ENCODE results near the gene NOXA1.

The NOXA1 gene

DNA sequence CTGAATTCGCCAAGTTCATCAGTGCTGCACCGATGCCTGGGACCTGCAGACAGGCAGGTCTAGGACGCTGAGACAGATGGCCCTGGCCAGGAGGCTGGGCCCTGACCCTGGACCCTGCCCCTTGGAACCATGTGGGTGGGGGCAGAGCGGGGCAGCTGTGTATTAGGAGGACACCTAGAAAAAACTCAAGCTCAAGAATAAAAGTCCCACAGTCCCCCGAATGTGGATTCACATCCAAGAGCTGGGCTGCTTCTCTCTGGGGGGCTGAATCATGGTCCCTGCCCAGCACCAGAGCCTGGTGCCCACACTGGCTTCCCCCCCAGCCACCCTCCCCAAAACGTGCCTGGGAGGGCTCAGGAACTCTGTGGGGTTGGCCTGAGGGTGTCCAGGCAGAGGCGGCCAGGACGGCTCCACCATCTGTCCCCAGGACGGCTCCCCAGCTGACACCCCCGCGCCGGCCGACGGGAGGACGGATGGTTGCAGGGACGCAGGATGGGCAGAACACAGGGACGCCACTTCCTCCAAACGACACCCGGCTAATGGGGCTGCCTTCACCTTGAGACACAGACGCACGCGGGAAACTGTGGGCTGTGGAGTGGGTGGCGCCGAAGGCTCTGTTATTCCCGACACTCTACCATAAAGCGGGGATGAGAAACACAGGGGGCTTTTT is 35.2 kb upstream of the NOXA1 start:
- DNase-seq (ENCODE audit: low read depth in 2 of 2), result no peak

DNA sequence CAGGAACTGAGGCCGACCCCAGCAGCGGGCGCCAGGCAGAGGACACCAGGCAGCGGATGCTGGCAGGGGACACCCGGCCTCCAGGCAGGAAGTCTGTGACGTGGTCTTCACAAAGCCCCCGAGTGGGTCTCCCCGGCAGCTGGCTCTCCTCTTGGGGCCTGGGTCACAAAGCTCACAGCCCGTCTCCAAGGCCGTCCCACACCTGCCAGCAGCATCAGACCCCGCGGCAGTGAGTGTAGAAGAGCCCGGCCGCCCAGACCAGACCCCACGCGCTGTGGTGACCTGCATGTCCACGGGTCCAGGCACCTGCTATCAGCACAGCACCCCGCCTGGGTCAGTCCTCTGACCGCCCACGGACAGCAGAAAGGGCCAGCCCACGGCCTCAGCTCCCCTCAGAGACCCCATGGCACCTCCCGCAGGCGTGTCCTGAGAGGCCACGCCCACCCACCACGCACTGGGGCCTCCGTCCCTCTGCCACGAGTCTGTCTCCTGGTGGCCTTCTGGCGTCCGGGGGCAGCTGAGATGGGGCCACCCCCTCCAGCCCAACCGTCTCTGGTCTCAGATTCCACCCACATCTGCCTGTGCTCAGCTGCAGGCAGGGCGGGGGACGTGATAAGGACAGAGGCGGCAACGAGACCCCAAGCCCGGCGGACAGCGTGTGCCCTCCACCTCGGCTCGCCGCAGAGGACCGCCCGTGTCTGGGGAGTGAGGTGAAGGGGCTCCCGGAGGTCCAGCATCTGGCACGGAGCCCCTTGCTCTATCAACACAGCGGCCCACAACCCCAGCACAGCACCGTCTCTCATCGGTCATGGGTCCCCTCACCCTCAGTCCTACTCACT is 34.4 kb upstream of the NOXA1 start:
- DNase-seq (ENCODE audit: low read depth in 2 of 2), result no peak

DNA sequence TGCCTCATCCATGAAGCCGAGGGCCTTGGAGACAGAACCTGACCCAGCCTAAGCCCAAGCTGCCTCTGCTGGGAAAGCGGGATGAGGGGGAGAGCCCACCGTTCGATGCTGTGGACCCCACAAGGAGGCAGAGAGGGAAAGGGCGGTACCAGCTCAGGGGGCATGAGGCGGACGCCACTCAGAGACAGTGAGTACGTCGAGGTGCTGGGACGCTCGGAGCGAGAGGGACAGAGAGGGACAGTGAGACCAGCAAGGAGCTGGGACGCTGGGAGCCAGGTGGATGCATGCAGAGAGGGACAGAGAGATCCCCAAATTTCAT is 33.8 kb upstream of the NOXA1 start:
- DNase-seq (ENCODE audit: low read depth in 2 of 2), result no peak

DNA sequence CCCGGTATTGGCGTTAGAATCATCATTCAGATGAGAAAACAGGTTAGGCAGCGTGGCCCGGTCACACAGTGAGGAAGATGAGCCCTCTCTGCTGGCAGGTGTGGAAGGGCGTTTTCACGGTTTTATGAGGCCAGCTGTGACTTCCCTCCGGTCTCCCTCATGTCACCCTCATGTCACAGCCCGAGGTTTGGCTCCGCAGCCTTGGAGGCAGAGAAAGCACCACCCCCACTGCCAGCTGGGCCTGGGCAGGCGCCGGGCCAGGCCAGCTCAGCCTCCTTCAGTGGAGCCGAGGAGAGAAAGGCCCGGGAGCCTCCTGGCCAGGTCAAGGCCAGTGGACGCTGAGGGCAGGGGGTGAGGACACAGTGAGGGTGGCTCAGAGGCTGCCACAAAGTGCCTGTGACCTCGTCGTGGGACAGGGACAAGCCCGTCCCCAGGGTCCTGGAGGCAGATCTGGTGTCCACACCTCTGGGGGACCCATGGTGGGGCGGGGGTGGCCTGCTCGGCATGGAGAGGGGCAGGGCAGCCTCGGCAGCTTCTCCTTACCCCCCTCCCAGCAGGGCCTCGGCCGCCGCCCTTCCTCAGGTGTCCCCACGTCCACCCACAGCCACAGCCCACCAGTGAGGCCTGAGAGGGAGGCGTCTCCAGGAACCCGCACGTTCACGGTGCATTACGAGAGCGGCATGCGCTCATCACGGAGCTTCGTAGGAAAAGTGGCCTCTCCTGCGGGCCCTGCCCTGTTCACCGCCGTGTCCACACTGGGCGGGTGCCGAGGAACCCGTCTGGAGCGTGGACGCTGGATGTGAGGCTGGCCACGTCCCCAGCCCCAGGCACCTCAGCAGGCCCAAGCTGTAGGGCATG is 32.4 kb upstream of the NOXA1 start:
- no peak for DNase-seq (ENCODE audit: low read depth in 2 of 2)

DNA sequence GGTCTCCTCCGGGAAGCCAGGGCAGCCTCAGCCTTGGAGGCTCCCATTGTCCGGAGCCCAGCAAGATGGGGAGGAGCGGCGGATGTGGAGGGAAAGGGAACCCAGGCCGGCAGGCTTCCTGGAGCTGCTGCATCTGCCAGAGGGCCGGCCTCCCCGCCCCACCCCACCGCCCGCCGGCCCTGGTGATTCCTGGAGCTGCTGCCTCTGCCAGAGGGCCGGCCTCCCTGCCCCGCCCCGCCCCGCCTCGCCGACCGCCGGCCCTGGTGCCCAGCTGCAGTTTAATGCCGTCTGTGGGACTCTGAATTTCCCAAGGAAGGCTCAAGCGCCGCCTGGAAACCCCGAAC is 31.8 kb upstream of the NOXA1 start:
- DNase-seq (ENCODE audit: low read depth in 2 of 2), result no peak

DNA sequence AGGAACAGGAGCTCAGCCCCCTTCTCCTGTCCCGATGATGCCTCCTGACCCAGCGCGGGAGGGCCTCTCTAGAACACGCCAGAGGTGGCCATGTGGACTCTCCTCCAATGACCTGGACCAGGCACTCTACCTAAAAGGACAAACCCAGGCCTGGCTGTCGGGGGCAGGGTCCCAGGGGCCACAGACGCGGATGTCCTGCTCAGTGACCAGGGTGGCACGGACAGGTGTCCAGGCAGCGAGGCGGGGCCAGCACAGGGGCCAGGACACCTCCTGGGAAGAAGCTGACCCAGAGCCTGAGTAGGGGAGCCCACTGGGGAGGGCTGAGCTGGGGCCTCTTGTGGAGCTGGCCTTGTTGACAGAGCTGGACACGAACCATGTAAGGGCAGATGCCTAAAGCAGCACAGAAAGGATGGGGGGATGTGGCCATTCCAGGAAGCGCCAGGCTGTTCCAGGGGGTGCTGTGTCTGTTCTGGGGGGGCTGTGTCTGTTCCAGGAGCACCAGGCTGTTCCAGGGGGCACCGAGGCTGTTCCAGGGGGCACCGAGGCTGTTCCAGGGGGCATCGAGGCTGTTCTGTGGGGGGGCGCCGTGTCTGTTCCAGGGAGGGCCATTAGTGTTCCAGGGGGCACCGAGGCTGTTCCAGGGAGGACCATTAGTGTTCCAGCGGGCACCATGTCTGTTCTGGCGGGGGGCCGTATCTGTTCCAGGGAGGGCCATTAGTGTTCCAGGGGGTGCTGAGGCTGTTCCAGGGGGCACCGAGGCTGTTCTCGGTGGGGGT is 30.8 kb upstream of the NOXA1 start:
- no peak for DNase-seq (ENCODE audit: low read depth in 2 of 2)

DNA sequence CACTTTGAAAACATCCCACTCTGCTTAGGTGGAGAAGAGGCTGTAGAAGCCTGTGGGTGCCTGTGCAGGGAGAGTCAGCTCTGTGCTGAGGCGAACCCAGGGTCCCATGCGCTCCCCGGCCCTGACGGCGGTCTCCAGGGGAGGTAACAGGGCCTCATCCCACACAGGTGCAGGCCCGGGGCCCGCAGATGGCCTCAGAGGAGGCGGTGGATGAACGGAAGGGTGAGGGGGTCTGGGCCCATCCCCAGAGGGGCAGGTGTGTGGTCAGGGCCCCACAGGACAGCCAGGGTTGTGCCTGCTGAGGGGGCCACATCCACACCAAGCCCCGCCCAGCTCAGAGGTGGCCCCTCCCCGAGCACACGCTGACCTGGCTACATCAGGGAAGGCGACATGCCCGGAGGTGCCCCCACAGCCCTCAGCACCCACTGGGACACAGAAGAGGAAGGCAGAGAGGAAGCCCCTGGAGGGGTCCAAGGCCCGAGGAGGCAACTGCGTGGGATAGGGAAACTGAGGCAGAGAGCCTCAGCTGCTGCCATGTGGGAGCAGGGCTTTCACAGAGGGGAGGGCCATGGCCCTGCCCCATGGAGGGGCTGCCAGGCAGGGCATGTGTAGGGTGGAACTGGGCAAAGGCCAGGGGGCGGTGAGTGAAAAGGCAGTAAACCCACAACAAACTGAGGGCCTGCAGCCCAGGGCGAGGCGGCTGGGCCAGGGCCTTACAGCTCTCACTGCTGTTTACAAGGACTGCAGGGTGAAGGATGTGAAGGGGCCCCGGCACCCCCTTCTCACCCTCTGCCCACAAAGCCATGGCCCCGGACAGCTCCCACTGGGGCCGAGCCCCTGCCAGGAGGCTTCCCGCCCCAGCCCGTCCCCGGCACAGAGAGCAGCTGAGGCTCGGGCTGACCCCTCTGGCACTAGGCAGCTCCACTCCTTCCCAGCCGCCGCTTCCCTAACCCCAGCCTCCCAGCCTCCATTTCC is 29.7 kb upstream of the NOXA1 start:
- no peak for DNase-seq (ENCODE audit: low read depth in 2 of 2)

DNA sequence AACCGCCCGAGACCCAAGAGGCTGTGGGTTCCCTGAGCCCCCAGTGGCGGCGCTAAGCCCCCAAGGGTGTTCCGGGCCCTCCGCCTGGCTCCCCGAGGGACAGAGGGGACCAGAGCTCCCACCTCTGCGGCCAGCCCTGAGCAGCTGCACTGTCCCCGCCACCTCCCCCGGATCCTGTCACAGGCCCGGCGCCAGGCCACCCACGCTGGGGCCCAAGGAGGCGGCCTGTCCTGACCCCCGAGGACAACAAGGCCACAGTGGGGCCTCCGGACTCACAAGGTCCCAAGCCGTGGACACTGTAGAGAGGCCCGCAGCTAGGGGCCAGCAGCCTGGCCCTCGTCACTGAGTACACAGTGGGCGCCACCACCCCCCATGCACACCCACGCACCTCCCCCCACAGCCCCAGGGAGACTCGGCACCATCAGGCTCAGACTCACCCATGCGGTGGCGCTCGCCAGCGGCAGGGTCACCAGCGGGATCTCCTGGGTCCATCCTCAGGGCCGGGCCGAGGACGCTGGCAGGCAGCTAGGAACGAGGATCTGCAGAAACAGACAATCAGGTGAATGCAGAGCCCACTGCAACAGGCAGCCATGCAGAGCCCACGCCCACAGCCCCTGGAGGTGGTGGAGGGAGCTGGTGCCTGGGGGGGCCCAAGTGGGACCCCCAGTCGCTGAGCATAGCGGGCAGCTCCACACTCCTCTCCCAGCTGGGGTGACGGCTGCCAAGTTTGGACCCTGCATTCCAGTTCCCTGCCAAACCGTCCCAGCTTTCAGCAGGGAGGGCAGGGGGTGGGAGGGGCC is 28.1 kb upstream of the NOXA1 start:
- no peak for DNase-seq (ENCODE audit: low read depth in 2 of 2)

DNA sequence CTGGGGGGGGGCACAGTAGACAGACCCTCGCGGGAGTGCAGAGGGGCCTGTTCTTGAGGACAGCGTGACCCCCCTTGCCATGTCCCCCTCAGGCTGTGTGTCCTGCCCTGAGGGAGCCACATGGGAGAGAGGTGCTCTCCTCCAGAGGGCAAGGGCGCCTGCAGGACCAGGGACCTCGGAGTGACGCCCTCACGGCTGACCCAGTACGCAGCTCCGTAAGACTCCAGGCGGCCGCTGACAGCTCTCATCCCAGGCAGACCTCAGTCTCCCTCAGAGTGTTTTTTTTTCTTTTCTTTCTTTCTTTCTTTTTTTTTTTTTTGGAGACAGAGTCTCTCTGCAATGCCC is 27.6 kb upstream of the NOXA1 start:
- DNase-seq (ENCODE audit: low read depth in 2 of 2), result no peak

DNA sequence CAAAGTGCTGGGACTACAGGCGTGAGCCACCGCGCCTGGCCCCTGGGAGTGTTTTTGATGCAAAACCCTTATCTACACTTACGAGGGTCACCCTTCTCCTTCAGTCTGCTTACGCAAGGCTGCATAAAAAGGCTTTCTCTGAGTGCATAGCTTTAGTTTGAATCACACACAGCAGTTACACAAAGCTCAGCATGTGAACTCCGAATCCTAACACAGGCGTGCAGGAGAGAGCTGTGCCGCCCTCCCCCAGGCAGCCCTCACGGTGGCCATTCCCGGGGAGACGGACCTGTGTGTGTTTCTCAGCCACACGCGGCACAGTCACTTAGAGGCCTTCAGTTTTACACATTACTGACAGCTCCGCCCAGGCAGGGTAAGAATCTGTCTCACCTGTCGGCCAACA is 27.0 kb upstream of the NOXA1 start:
- no peak for DNase-seq (ENCODE audit: low read depth in 2 of 2)

DNA sequence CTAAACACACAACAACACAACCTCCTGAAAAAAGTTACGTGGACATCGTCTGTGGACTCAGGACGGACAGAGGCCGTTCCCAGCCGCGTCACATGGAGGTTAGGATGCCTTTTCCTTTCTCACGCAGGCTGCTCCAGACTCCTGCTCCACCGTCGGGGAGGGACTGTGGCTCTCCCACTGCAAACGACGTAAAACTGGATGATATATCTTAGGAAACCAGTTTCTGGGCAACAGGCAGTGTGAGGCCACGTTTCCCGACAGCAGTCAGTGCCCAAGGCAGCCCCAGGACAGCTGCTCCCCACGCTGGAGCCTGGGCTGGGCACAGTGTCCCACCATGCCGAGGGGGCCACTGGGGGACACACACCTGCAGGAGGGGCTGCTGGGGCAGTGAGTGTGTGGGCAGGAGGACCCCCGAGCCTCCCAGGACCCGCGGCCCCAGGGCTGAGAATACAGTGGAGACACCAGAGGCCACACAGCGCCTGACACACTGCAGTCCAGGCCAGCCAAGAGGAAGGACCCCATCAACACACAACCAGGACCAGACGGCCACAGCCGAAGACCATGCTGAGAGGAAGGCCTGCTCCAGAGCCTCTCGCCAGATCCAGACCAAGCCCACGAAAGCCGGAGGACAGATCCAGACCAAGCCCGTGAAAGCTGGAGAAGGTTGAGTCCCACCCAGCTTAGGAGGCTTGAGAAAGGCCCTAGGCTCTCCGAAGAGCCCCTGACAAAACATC is 26.4 kb upstream of the NOXA1 start:
- no peak for DNase-seq (ENCODE audit: low read depth in 2 of 2)

DNA sequence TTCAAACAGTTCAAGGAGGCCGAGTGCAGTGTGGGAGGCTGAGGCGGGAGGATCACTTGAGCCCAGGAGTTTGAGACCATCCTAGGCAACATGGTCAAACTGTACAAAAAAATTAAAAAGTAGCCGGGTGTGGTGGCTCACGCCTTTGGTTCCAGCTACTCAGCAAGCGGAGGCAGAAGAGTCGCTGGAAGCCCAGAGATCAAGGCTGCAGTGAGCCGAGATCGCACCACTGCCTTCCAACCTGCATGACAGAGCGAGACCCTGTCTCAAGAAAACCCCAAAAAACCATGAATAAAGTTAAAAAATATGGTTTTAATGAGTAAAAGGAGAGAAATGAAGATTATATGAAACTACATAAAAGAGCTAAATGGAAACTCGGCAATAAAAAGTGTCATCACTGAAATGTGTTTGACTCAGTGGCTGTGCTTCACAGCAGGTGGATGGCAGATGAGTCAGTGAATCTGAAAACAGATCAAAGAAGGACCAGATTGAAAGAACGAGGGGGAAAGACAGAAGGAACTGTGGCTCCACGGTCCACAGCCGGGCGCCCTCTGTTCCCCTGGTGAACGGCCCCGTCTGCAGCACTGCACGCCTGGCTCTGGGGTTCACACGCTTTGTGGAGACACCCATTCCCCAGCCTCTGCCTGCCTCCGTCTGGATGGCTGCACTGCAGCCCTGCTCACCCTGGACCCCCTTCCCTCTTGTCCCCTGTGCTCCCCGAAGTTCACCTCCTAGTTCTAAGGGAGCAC is 25.3 kb upstream of the NOXA1 start:
- DNase-seq (ENCODE audit: low read depth in 2 of 2), result peak in 1 of 2 donors; percentile 35

DNA sequence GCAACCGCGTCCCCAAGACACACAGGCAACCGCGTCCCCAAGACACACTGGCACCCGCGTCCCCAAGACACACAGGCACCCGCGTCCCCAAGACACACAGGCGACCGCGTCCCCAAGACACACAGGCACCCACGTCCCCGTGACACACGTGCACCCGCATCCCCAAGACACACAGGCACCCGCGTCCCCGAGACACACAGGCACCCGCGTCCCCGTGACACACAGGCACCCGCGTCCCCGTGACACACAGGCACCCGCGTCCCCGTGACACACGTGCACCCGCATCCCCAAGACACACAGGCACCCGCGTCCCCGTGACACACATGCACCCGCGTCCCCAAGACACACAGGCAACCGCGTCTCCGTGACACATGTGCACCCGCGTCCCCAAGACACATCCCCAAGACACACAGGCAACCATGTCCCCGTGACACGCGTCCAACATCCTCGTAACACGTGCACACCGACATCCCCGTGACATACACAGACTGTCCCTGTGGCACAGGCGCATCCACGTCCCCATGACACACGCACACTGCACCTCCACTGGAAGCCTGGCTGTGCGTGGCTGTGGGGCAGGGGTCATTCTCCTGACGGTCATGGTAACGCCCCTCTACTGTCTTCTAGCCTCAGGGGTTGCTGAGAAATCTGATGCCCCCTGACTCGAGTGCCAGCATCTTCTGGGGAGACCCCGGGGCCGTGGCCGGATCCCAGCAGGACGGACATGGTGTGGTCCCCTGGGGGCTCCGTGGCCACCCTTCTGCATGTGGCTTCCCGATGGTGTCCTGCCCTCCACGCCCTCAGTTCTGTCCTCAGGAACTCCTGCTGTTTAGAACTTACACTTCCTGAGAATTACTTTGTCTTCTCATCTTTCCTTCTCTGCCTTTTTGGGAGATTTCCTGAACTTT is 24.4 kb upstream of the NOXA1 start:
- no peak for DNase-seq (ENCODE audit: low read depth in 2 of 2)

DNA sequence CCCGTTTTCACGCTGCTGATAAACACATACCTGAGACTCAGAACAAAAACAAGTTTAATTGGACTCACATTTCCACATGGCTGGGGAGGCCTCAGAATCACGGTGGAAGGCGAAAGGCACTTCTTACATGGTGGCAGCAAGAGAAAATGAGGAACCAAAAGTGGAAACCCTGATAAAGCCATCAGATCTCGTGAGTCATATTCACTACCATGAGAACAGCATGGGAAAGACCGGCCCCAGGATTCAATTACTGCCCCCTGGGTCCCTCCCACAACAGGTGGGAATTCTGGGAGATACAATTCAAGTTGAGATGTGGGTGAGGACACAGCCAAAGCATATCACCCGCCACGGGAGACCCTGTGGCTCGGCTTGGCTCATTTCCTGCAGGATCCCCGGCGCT is 20.4 kb upstream of the NOXA1 start:
- no peak for DNase-seq (ENCODE audit: low read depth in 2 of 2)

DNA sequence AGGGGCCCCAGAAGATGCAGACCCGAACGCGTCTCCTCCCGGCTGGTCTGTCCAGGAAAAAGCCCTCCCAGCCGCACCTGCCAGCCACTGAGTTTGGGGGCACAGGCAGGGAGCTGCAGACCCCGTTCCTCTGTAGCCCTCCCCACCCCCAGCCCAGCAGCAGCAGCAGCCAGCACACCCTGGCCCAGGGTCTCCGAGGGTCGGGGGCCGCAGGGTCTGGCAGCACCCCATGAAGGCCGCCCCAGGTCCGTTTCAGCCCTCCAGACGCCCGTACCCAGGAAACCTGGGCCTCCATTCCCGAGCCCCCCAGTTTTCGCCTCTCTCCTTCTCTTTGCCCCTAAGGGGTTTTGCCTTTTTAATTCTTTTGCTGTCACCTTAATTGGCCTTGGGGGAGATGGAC is 19.9 kb upstream of the NOXA1 start:
- no peak for DNase-seq (ENCODE audit: low read depth in 2 of 2)

DNA sequence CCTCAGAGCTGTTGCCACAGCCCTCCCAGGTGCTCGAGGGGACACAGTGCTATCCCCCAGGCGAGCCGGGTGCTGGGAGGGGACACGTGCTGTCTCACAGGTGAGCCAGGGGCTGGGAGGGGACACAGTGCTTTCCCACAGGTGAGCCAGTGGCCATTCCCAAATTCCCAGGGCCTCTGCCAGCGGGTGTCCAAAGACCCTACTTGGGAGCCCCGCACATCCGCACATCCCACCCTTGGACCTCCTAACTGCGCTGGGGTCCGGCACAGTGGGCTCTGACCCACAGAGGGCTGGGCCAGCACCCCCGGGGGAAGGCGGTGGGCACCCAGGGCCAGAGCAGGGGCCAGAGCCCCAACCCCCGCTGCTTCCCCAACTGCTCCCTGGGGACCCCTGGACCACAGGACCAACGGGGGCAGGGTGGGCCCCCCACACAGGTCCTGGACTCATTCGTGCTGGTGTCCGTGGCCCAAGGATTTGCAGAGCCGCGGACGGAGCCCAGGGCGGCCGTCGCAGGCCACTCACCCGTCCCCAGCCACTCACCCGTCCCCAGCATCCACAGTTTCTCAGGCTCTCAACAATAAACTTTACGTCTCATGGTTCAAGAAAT is 18.1 kb upstream of the NOXA1 start:
- no peak for DNase-seq (ENCODE audit: low read depth in 2 of 2)

DNA sequence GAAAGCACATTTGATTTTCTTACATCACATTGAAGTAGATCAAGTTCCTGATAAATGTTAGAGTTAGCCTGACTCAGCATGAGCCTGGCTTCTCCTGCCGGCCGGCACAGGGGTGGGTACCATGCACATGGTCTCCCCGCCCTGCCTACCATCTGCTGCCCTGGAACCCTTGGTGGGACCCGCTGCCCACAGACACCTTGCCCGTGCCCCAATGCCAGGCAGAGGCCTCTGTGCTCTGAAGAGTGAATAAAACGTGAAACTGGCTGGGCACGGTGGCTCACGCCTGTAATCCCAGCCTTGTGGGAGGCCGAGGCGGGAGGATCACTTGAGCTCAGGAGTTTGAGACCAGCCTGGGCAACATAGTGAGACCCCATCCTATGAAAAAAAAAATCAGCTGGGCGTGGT is 17.5 kb upstream of the NOXA1 start:
- DNase-seq (ENCODE audit: low read depth in 2 of 2), result no peak

Data from stimulated activated CD4-positive, alpha-beta T cell treated with anti-CD3 and anti-CD28 coated beads, Interleukin-15, amount 100 ng/mL, for 48 hours (primary cell).